ENCODE results near the gene SYCE3.

DNA sequence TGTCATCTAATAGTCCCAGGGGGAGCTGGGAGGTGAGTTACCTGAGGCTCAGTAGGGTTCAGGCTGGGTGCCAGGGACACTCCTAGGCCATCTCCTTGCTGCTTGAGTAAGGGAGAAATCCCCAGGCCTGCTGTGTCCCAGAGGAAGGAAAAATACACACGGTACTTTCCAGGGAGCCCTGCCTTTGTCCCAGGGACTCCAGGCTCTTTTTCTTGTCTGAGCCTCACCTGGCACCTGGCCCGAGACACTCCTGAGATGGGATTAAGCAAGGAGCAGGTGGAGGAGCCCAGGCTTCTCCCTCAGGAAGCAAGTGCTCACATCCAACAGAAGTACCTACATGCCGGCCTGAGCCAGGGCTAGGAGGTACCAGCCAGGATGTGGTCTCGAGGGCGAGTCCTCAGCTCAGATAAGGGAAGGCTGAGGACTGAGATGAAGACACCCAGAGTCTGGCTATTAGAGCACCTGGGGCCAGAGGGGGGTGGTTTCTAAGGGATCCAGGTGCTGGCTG, 17.9 kb downstream of the SYCE3 start:
- TF ChIP-seq, protein P1, sequence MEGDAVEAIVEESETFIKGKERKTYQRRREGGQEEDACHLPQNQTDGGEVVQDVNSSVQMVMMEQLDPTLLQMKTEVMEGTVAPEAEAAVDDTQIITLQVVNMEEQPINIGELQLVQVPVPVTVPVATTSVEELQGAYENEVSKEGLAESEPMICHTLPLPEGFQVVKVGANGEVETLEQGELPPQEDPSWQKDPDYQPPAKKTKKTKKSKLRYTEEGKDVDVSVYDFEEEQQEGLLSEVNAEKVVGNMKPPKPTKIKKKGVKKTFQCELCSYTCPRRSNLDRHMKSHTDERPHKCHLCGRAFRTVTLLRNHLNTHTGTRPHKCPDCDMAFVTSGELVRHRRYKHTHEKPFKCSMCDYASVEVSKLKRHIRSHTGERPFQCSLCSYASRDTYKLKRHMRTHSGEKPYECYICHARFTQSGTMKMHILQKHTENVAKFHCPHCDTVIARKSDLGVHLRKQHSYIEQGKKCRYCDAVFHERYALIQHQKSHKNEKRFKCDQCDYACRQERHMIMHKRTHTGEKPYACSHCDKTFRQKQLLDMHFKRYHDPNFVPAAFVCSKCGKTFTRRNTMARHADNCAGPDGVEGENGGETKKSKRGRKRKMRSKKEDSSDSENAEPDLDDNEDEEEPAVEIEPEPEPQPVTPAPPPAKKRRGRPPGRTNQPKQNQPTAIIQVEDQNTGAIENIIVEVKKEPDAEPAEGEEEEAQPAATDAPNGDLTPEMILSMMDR (IDR thresholded peaks at IDR 0.05): no peak
- TF ChIP-seq POLR2A (IDR thresholded peaks at IDR 0.05): no peak
